ENCODE data around the gene GPLD1.

The GPLD1 gene

GRCh38 chr6:24472181-24472580 lies 17.2 kb downstream of the GPLD1 start:
- Histone ChIP-seq H3K9me2 (replicated peaks; ENCODE audit: control insufficient read depth, low read length) (no peaks in the 10 kb centered on the region), H3K27ac (ENCODE audit: low read depth, low read length) (no peak overlapping the region), H3K9me3 (ENCODE audit: control insufficient read depth, insufficient read depth, low read length) (no peaks in the 10 kb centered on the region), H3K4me3 (ENCODE audit: low read length) (no peak overlapping the region), H3K79me2 (ENCODE audit: control insufficient read depth, low read length) (no peaks in the 10 kb centered on the region), H3K27me3 (ENCODE audit: control insufficient read depth, low read length) (no peaks in the 10 kb centered on the region), H3K36me3 (ENCODE audit: control insufficient read depth, low read length) (no peaks in the 10 kb centered on the region), H3F3A (ENCODE audit: control insufficient read depth, insufficient read depth) (no peaks in the 10 kb centered on the region), H3K4me1 (ENCODE audit: control insufficient read depth, low read length) (no peaks in the 10 kb centered on the region), H4K20me1 (ENCODE audit: control insufficient read depth, insufficient read depth, low read depth, low read length) (no peaks in the 10 kb centered on the region), H3K4me2 (ENCODE audit: low read length) (no peak overlapping the region)
- no peak for TF ChIP-seq EZH2phosphoT487 (IDR thresholded peaks at IDR 0.05; ENCODE audit: borderline replicate concordance, low read length)
- TF ChIP-seq CTCF (IDR thresholded peaks at IDR 0.05; ENCODE audit: low read depth, low read length, poor library complexity, severe bottlenecking): no peak

GRCh38 chr6:24469811-24470210 lies 19.6 kb downstream of the GPLD1 start:
- H3K36me3 ChIP-seq (ENCODE audit: control insufficient read depth, low read length): no peaks in the 10 kb centered on the region
- no peaks in the 10 kb centered on the region for H3K4me1 ChIP-seq (ENCODE audit: control insufficient read depth, low read length)
- no peaks in the 10 kb centered on the region for H3K9me3 ChIP-seq (ENCODE audit: control insufficient read depth, insufficient read depth, low read length)
- no peaks in the 10 kb centered on the region for H3F3A ChIP-seq (ENCODE audit: control insufficient read depth, insufficient read depth)
- no peaks in the 10 kb centered on the region for H3K9me2 ChIP-seq (replicated peaks; ENCODE audit: control insufficient read depth, low read length)
- no peak overlapping the region for H3K4me2 ChIP-seq (ENCODE audit: low read length)
- no peaks in the 10 kb centered on the region for H3K27me3 ChIP-seq (ENCODE audit: control insufficient read depth, low read length)
- no peak overlapping the region for H3K27ac ChIP-seq (ENCODE audit: low read depth, low read length)
- H3K4me3 ChIP-seq (ENCODE audit: low read length): no peak overlapping the region
- no peaks in the 10 kb centered on the region for H4K20me1 ChIP-seq (ENCODE audit: control insufficient read depth, insufficient read depth, low read depth, low read length)
- H3K79me2 ChIP-seq (ENCODE audit: control insufficient read depth, low read length): no peaks in the 10 kb centered on the region
- TF ChIP-seq EZH2phosphoT487 (IDR thresholded peaks at IDR 0.05; ENCODE audit: borderline replicate concordance, low read length): no peak
- TF ChIP-seq CTCF (IDR thresholded peaks at IDR 0.05; ENCODE audit: low read depth, low read length, poor library complexity, severe bottlenecking): no peak

GRCh38 chr6:24464253-24465038 lies 24.9 kb downstream of the GPLD1 start:
- H3K27ac ChIP-seq (ENCODE audit: low read depth, low read length): no peak overlapping the region
- no peaks in the 10 kb centered on the region for H3K27me3 ChIP-seq (ENCODE audit: control insufficient read depth, low read length)
- no peaks in the 10 kb centered on the region for H3K79me2 ChIP-seq (ENCODE audit: control insufficient read depth, low read length)
- no peak overlapping the region for H3K4me3 ChIP-seq (ENCODE audit: low read length)
- H4K20me1 ChIP-seq (ENCODE audit: control insufficient read depth, insufficient read depth, low read depth, low read length): no peaks in the 10 kb centered on the region
- H3K4me2 ChIP-seq (ENCODE audit: low read length): no peak overlapping the region
- no peaks in the 10 kb centered on the region for H3K9me2 ChIP-seq (replicated peaks; ENCODE audit: control insufficient read depth, low read length)
- no peaks in the 10 kb centered on the region for H3K9me3 ChIP-seq (ENCODE audit: control insufficient read depth, insufficient read depth, low read length)
- H3K36me3 ChIP-seq (ENCODE audit: control insufficient read depth, low read length): no peaks in the 10 kb centered on the region
- no peaks in the 10 kb centered on the region for H3K4me1 ChIP-seq (ENCODE audit: control insufficient read depth, low read length)
- no peaks in the 10 kb centered on the region for H3F3A ChIP-seq (ENCODE audit: control insufficient read depth, insufficient read depth)
- TF ChIP-seq EZH2phosphoT487 (IDR thresholded peaks at IDR 0.05; ENCODE audit: borderline replicate concordance, low read length) (no peak), CTCF (IDR thresholded peaks at IDR 0.05; ENCODE audit: low read depth, low read length, poor library complexity, severe bottlenecking) (no peak)
